IMR-90 (cell line): ENCODE measurements around the gene BLOC1S6. TPM values are rescaled to one million over a fixed set of nuclear protein-coding genes. Genes with fewer than 3 reads are reported as not detected.

Source experiments
- ATAC-seq: fragments of 200-7000 bp; cut with Tn5 transposase; 2 replicates; pipeline ENCODE4 v1.9.1; 2020; ENCODE audit warnings: low read depth, mild to moderate bottlenecking, moderate library complexity
- BruUV-seq: library from RNA; stranded (reverse); fragments of 400-500 nt; replicated peaks from 2 replicates; lab custom pipeline; 2021; lab: Mats Ljungman, UMichigan
- CTCF ChIA-PET: fragments of 300-600 bp; formaldehyde crosslinking; extraction: SDS; loops from one replicate; lab custom pipeline; 2021; ENCODE audit warnings: antibody characterized with exemption; lab: Yijun Ruan, JAX
- POLR2A ChIA-PET: fragments of 300-600 bp; sonication (Branson Sonifier 250); formaldehyde crosslinking; loops from one replicate; lab custom pipeline; 2022; ENCODE audit warnings: antibody characterized with exemption; ENCODE audit not compliant: unreplicated experiment; lab: Charles Lee
- DNase-seq: peaks from one replicate; pipeline ENCODE4 v3.0.0; 2013
- H2AFZ ChIP-seq: replicated peaks from 2 replicates; pipeline ENCODE3; 2013; ENCODE audit warnings: low read length, mild to moderate bottlenecking; ENCODE audit not compliant: poor library complexity
- H2AK5ac ChIP-seq: 2 replicates; pipeline ENCODE4 v1.6.1; 2013; ENCODE audit warnings: low read depth, low read length, inconsistent platforms
- H2AK9ac ChIP-seq: replicated peaks from 2 replicates; pipeline ENCODE3; 2013; ENCODE audit warnings: mild to moderate bottlenecking, low read depth, low read length, moderate library complexity; ENCODE audit not compliant: poor library complexity
- H2BK120ac ChIP-seq: 2 replicates; pipeline ENCODE4 v1.6.1; 2013; ENCODE audit warnings: low read depth, low read length, inconsistent platforms
- H2BK15ac ChIP-seq: 3 replicates; pipeline ENCODE4 v1.6.1; 2013; ENCODE audit warnings: low read depth, low read length, inconsistent platforms
- H2BK20ac ChIP-seq: 2 replicates; pipeline ENCODE4 v1.6.1; 2013; ENCODE audit warnings: low read depth, mild to moderate bottlenecking, inconsistent platforms, low read length, moderate library complexity
- H2BK5ac ChIP-seq: 2 replicates; pipeline ENCODE4 v1.6.1; 2013; ENCODE audit warnings: mild to moderate bottlenecking, low read depth, low read length, inconsistent platforms; ENCODE audit not compliant: poor library complexity, severe bottlenecking
- H3K14ac ChIP-seq: replicated peaks from 2 replicates; pipeline ENCODE4 v1.6.1; 2013; ENCODE audit warnings: low read depth, low read length, inconsistent platforms
- H3K18ac ChIP-seq: 2 replicates; pipeline ENCODE4 v1.6.1; 2013; ENCODE audit warnings: low read depth, low read length, control low read depth
- H3K23ac ChIP-seq: 2 replicates; pipeline ENCODE4 v1.6.1; 2013; ENCODE audit warnings: low read depth, low read length, inconsistent platforms
- H3K27ac ChIP-seq: 2 replicates; pipeline ENCODE4 v1.5.1; 2013; ENCODE audit warnings: mild to moderate bottlenecking, control low read depth, low read length; ENCODE audit not compliant: insufficient read depth
- H3K27me3 ChIP-seq: 2 replicates; pipeline ENCODE4 v1.6.1; 2013; ENCODE audit warnings: low read length; ENCODE audit not compliant: control insufficient read depth, insufficient read depth
- H3K36me3 ChIP-seq: 2 replicates; pipeline ENCODE4 v1.6.1; 2013; ENCODE audit warnings: low read length, mixed read lengths; ENCODE audit not compliant: control insufficient read depth, insufficient read depth
- H3K4ac ChIP-seq: 2 replicates; pipeline ENCODE4 v1.6.1; 2013; ENCODE audit warnings: low read depth, low read length, inconsistent platforms
- H3K4me1 ChIP-seq: 2 replicates; pipeline ENCODE4 v1.6.1; 2013; ENCODE audit warnings: low read length, mixed read lengths; ENCODE audit not compliant: control insufficient read depth, insufficient read depth
- H3K4me2 ChIP-seq: 2 replicates; pipeline ENCODE4 v1.6.1; 2013; ENCODE audit warnings: low read depth, mild to moderate bottlenecking, control low read depth, low read length, moderate library complexity
- H3K4me3 ChIP-seq: 2 replicates; pipeline ENCODE4 v1.5.1; 2013; ENCODE audit warnings: low read depth, mild to moderate bottlenecking, control low read depth, low read length, moderate library complexity; ENCODE audit not compliant: insufficient read depth
- H3K56ac ChIP-seq: 2 replicates; pipeline ENCODE4 v1.6.1; 2013; ENCODE audit warnings: low read length, inconsistent platforms; ENCODE audit not compliant: insufficient read depth; ENCODE audit errors: extremely low read depth
- H3K79me1 ChIP-seq, 2 experiments: 2 replicates each; pipeline ENCODE4 v1.6.1; 2013; ENCODE audit warnings: low read length in 2 of 2, inconsistent platforms in 1 of 2, low read depth in 1 of 2
- H3K9ac ChIP-seq: 2 replicates; pipeline ENCODE4 v1.6.1; 2013; ENCODE audit warnings: low read depth, low read length, control low read depth
- H3K9me1 ChIP-seq: 2 replicates; pipeline ENCODE4 v1.6.1; 2013; ENCODE audit warnings: low read length, inconsistent platforms; ENCODE audit not compliant: insufficient read depth
- H3K9me3 ChIP-seq: 2 replicates; pipeline ENCODE4 v1.6.1; 2013; ENCODE audit warnings: low read length; ENCODE audit not compliant: control insufficient read depth, insufficient read depth
- H4K20me1 ChIP-seq: 2 replicates; pipeline ENCODE4 v1.6.1; 2013; ENCODE audit warnings: low read length, inconsistent platforms; ENCODE audit not compliant: insufficient read depth
- H4K5ac ChIP-seq: 2 replicates; pipeline ENCODE4 v1.6.1; 2013; ENCODE audit warnings: mild to moderate bottlenecking, low read depth, low read length, control low read depth
- H4K8ac ChIP-seq, 2 experiments: 2 replicates each; pipeline ENCODE4 v1.6.1; 2013; ENCODE audit warnings: low read depth in 2 of 2, low read length in 2 of 2, control low read depth in 1 of 2, inconsistent platforms in 1 of 2
- H4K91ac ChIP-seq: 2 replicates; pipeline ENCODE4 v1.6.1; 2013; ENCODE audit warnings: low read depth, low read length, inconsistent platforms; ENCODE audit not compliant: insufficient read depth
- CHD1 ChIP-seq: IDR thresholded peaks from 2 replicates; pipeline ENCODE4 v1.6.1; 2012; ENCODE audit warnings: low read depth, low read length, improper control_type of control experiment
- FOS ChIP-seq: fragments of 150-350 bp; IDR thresholded peaks from 2 replicates; pipeline ENCODE4 v1.6.1; 2016; ENCODE audit warnings: low read depth, low read length
- MXI1 ChIP-seq: IDR thresholded peaks from 2 replicates; pipeline ENCODE4 v1.6.1; 2012; ENCODE audit warnings: low read depth, mild to moderate bottlenecking, low read length, moderate library complexity, borderline replicate concordance
- NFE2L2 ChIP-seq: fragments of 150-350 bp; IDR thresholded peaks from 2 replicates; pipeline ENCODE4 v1.6.1; 2016; ENCODE audit warnings: low read depth, mild to moderate bottlenecking, low read length
- RFX5 ChIP-seq: IDR thresholded peaks from 2 replicates; pipeline ENCODE4 v1.8.0; 2012; ENCODE audit warnings: low read depth, mild to moderate bottlenecking, low read length, moderate library complexity
- SMC3 ChIP-seq: fragments of 150-350 bp; IDR thresholded peaks from 2 replicates; pipeline ENCODE4 v1.6.1; 2016; ENCODE audit warnings: low read depth, mild to moderate bottlenecking, antibody characterized with exemption, low read length, moderate library complexity
- USF2 ChIP-seq: fragments of 150-350 bp; IDR thresholded peaks from 2 replicates; pipeline ENCODE4 v1.6.1; 2017; ENCODE audit warnings: mild to moderate bottlenecking, antibody characterized with exemption, low read length, low read depth
- WGBS, 2 experiments: methylation state at CpG; one replicate each; pipeline versions ENCODE4 v1.1.5 to v1.1.7; 2013; ENCODE audit warnings: missing lambda C conversion rate in 2 of 2; ENCODE audit not compliant: insufficient read length in 1 of 2; ENCODE audit errors: extremely low coverage in 2 of 2; 5-methylcytosine and 5-hydroxymethylcytosine counted together
- dilution Hi-C: fragments of 300-500 bp; cut with HindIII; formaldehyde crosslinking; loops from one replicate; pipeline ENCODE4 v1.14.3; 2018; ENCODE audit warnings: low sequenced_read_pairs; ENCODE audit not compliant: unreplicated experiment
- in situ Hi-C: fragments of 300-500 bp; cut with MboI; formaldehyde crosslinking; loops from 3 replicates; pipeline ENCODE4 v1.14.3; 2019; ENCODE audit warnings: low sequenced_read_pairs, inconsistent platforms, mixed read lengths
- intact Hi-C: fragments of 100-400 bp; cut with micrococcal nuclease; formaldehyde crosslinking; loops from 2 replicates; pipeline ENCODE4 v1.10.0; 2022
- polyA plus RNA-seq, 3 experiments: library from polyadenylated mRNA; depleted of rRNA; stranded (reverse); fragments of >200 nt; gene quantifications; 2 replicates each; pipeline ENCODE4 v1.2.3, GENCODE V29; 2012; ENCODE audit warnings: low replicate concordance in 1 of 3
- total RNA-seq: library from RNA; depleted of rRNA; stranded (reverse); fragments of >200 nt; gene quantifications from 2 replicates; pipeline ENCODE4 v1.2.3, GENCODE V29; 2012

The BLOC1S6 gene
- total and polyA plus RNA-seq, 2 of the 4 experiments (the other 2 are of a cell fraction): 21.7 to 40.9 TPM

- TF ChIP-seq USF2 (no peak), SMC3 (no peak), CHD1 (no peak), NFE2L2 (no peak), MXI1 (no peak)
Observed at GRCh38 chr15:45539680-45540079, 47.5 kb upstream of the BLOC1S6 start (continued).

- intact Hi-C loops: no loop called here
- no peak overlapping the region for H4K91ac ChIP-seq
- no peak overlapping the region for H3K56ac ChIP-seq
- no peaks in the 10 kb centered on the region for H3K9me1 ChIP-seq
- H3K4me3 ChIP-seq: no peak overlapping the region
- H3K14ac ChIP-seq: no peak overlapping the region
- H2AFZ ChIP-seq: no peak overlapping the region
- ChIA-PET CTCF (no interaction called here), POLR2A (no interaction called here)
- no peaks in the 10 kb centered on the region for H3K36me3 ChIP-seq
- no peaks in the 10 kb centered on the region for H3K4me1 ChIP-seq
- in situ Hi-C loops: no loop called here
- no peak overlapping the region for H3K4me2 ChIP-seq
- no peak for ATAC-seq
- H4K5ac ChIP-seq: no peak overlapping the region
- no peak overlapping the region for H3K27ac ChIP-seq
- no peak overlapping the region for H2BK120ac ChIP-seq
- TF ChIP-seq USF2 (no peak), RFX5 (no peak), FOS (no peak), SMC3 (no peak)
- H2AK9ac ChIP-seq: no peak overlapping the region
- DNase-seq: no peak
- no peak overlapping the region for H4K8ac ChIP-seq
- BruUV-seq: no TSS peak
- H2BK20ac ChIP-seq: no peak overlapping the region
- H3K23ac ChIP-seq: no peak overlapping the region
- no CpG with 5 or more reads among the region's 1 CpG for WGBS, 2 experiments
- H3K18ac ChIP-seq: no peak overlapping the region
- H2BK5ac ChIP-seq: no peak overlapping the region
- H3K9ac ChIP-seq: no peak overlapping the region
- dilution Hi-C loops: no loop called here
- no peaks in the 10 kb centered on the region for H3K9me3 ChIP-seq
- no peaks in the 10 kb centered on the region; the same call in 1 of the 2 replicates for H3K27me3 ChIP-seq
- no peak overlapping the region for H3K4ac ChIP-seq
- no peaks in the 10 kb centered on the region for H4K20me1 ChIP-seq
- H2BK15ac ChIP-seq: no peak overlapping the region
- H3K79me1 ChIP-seq: no peaks in the 10 kb centered on the region
- no peak overlapping the region for H2AK5ac ChIP-seq
Observed at GRCh38 chr15:45540531-45540930, 46.6 kb upstream of the BLOC1S6 start.
